WERI-Rb-1 (cell line): Measurements from ENCODE around the gene ITPKA.

Experiments
- DNase-seq: peaks from one replicate; pipeline ENCODE4 v3.0.0-alpha.2; 2020
- H3K27ac ChIP-seq: fragments of 250-450 bp; sonication (Bioruptor Pico); 2 replicates; pipeline ENCODE4 v1.5.1; 2020; ENCODE audit warnings: mild to moderate bottlenecking, moderate library complexity
- H3K27me3 ChIP-seq: fragments of 250-450 bp; sonication (Bioruptor Pico); 2 replicates; pipeline ENCODE4 v1.5.1; 2021; ENCODE audit warnings: mild to moderate bottlenecking, low read depth, moderate library complexity; ENCODE audit not compliant: insufficient read depth, severe bottlenecking
- H3K36me3 ChIP-seq: fragments of 250-450 bp; sonication (Bioruptor Pico); 2 replicates; pipeline ENCODE4 v1.5.1; 2020; ENCODE audit warnings: mild to moderate bottlenecking, moderate library complexity
- H3K4me3 ChIP-seq: 2 replicates; pipeline ENCODE4 v1.5.1; 2011; ENCODE audit warnings: low read depth, mild to moderate bottlenecking, control low read depth, low read length
- H3K9me3 ChIP-seq: fragments of 250-450 bp; sonication (Bioruptor Pico); 2 replicates; pipeline ENCODE4 v1.5.1; 2021; ENCODE audit warnings: mild to moderate bottlenecking, moderate library complexity; ENCODE audit not compliant: severe bottlenecking
- TF ChIP-seq, protein P1 (sequence below): IDR thresholded peaks from 2 replicates; pipeline ENCODE4 v1.5.1; 2011; ENCODE audit warnings: low read depth, mild to moderate bottlenecking, control low read depth, inconsistent platforms, low read length

The ITPKA gene

DNA sequence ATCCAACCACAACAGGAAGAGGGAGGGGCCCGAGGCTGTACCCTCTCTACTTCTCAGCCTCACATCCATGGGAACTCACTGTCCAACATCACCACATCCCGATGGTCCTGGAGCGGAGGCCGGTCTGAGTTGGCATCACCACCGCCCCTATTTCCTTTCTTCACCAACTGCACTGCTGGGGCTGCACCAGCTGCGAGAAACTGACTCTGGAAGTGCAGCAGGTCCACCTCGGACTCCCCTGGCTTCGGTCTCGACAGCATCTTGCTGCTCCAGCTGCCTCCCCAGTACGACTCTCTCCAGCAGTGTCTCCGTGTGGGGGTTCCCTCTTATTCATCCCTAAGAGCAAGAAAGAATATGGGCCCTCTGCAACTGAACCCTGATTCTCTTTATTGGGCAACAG lies 43.2 kb downstream of the ITPKA start:
- DNase-seq: no peak
- H3K27ac ChIP-seq: no peak overlapping the region
- H3K9me3 ChIP-seq: no peaks in the 10 kb centered on the region
- no peak overlapping the region for H3K4me3 ChIP-seq
- no peaks in the 10 kb centered on the region for H3K27me3 ChIP-seq
- TF ChIP-seq, protein P1, sequence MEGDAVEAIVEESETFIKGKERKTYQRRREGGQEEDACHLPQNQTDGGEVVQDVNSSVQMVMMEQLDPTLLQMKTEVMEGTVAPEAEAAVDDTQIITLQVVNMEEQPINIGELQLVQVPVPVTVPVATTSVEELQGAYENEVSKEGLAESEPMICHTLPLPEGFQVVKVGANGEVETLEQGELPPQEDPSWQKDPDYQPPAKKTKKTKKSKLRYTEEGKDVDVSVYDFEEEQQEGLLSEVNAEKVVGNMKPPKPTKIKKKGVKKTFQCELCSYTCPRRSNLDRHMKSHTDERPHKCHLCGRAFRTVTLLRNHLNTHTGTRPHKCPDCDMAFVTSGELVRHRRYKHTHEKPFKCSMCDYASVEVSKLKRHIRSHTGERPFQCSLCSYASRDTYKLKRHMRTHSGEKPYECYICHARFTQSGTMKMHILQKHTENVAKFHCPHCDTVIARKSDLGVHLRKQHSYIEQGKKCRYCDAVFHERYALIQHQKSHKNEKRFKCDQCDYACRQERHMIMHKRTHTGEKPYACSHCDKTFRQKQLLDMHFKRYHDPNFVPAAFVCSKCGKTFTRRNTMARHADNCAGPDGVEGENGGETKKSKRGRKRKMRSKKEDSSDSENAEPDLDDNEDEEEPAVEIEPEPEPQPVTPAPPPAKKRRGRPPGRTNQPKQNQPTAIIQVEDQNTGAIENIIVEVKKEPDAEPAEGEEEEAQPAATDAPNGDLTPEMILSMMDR: no peak
- peaks cover 5% of the 10 kb centered on the region for H3K36me3 ChIP-seq

DNA sequence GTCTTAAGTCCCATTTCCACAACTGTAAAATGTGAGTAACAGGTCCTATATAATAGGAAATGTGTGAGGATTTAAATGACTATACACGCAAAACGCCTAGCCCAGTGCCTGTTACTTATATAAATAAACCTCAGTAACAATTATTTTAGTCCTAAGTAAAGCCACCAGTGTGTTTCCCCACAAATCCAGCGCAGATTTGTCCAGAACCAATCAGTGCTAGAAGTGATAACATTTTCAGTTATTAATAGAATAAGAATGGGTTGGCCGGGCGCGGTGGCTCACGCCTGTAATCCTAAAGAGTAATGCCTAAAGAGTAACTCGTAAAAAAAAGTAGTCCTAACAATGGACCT lies 49.8 kb downstream of the ITPKA start:
- H3K27me3 ChIP-seq: no peaks in the 10 kb centered on the region
- DNase-seq: no peak
- H3K4me3 ChIP-seq: peak overlapping the region; percentile 98
- peak overlapping the region; percentile 88 for H3K27ac ChIP-seq
- H3K9me3 ChIP-seq: no peaks in the 10 kb centered on the region
- TF ChIP-seq, protein P1: no peak
- H3K36me3 ChIP-seq: no peaks in the 10 kb centered on the region

DNA sequence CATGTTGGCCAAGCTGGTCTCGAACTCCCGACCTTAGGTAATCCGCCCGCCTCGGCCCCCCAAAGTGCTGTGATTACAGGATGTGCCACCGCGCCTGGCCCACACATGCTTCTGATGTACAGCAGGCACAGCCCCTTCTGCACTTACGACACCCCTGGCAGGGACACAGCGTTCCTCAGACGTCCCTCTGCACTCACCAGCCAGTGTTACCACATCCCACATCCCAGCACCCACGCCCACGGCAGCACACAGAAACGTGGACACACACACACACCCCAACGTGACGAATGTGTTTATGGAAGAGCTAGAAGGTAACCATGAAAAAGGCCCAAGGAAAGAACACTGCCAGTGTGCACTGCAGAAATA lies 51.0 kb downstream of the ITPKA start:
- no peak for DNase-seq
- no peak overlapping the region for H3K4me3 ChIP-seq
- no peak overlapping the region for H3K27ac ChIP-seq
- TF ChIP-seq, protein P1: no peak
- H3K9me3 ChIP-seq: no peaks in the 10 kb centered on the region
- H3K36me3 ChIP-seq: no peaks in the 10 kb centered on the region
- no peaks in the 10 kb centered on the region for H3K27me3 ChIP-seq

DNA sequence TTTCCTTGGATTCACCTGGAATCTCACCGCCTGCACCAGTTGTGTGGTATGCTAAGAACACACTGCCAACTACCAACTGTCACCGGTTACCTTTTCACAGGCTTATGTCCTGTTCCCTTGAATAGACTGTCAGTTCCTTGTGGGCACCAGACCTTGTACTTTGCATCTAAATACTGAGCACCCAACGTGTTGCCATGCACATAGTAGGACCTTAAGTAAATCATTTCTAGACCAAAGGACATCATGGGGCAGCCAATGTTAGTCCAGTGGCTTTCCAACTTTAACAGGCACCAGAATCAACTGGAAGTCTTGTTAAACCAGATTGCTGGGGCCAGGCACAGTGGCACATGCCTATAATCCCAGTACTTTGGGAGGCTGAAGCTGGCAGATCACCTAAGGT lies 51.5 kb downstream of the ITPKA start:
- no peaks in the 10 kb centered on the region for H3K27me3 ChIP-seq
- H3K36me3 ChIP-seq: no peaks in the 10 kb centered on the region
- H3K27ac ChIP-seq: no peak overlapping the region
- DNase-seq: no peak
- TF ChIP-seq, protein P1: no peak
- H3K9me3 ChIP-seq: no peaks in the 10 kb centered on the region
- H3K4me3 ChIP-seq: no peak overlapping the region

DNA sequence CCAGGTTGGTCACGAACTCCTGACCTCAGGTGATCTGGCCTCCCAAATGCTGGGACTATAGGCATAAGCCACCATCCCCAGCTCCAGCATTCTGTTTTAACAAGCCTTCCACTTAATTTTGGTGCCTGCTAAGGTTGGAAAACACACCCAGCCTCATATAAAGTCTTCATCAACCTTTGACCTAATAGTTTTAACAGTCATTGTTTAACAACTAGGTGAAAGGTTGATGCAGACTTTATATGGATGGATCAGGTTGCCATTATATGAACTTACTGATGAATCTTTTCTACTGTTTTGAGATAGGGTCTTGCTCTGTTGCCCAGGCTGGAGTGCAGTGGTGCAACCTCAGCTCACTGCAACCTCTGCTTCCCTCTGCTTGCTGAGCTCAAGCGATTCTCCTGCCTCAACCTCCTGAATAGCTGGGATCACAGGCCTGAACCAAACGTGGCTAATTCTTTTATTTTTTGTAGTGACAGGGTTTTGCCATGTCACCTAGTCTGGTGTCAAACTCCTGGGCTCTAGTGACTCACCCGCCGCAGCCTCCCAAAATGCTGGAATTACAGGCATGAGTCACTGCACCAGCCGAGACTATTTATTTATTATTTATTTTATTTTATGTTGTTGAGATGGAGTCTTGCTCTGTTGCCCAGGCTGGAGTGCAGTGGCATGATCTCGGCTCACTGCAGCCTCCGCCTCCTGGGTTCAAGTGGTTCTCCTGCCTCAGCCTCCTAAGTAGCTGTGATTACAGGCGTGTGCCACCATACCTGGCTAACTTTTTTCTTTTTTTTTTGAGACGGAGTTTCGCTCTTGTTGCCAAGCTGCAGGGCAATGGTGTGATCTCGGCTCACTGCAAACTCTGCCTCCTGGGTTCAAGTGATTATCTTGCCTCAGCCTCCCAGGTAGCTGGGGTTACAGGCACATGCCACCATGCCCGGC lies 53.4 kb downstream of the ITPKA start:
- H3K4me3 ChIP-seq: no peak overlapping the region
- no peaks in the 10 kb centered on the region for H3K9me3 ChIP-seq
- no peak overlapping the region for H3K27ac ChIP-seq
- TF ChIP-seq, protein P1: no peak
- no peaks in the 10 kb centered on the region for H3K36me3 ChIP-seq
- H3K27me3 ChIP-seq: no peaks in the 10 kb centered on the region
- DNase-seq: no peak
